ENCODE measurements around the gene PHF21A.

- TF ChIP-seq, protein P1, sequence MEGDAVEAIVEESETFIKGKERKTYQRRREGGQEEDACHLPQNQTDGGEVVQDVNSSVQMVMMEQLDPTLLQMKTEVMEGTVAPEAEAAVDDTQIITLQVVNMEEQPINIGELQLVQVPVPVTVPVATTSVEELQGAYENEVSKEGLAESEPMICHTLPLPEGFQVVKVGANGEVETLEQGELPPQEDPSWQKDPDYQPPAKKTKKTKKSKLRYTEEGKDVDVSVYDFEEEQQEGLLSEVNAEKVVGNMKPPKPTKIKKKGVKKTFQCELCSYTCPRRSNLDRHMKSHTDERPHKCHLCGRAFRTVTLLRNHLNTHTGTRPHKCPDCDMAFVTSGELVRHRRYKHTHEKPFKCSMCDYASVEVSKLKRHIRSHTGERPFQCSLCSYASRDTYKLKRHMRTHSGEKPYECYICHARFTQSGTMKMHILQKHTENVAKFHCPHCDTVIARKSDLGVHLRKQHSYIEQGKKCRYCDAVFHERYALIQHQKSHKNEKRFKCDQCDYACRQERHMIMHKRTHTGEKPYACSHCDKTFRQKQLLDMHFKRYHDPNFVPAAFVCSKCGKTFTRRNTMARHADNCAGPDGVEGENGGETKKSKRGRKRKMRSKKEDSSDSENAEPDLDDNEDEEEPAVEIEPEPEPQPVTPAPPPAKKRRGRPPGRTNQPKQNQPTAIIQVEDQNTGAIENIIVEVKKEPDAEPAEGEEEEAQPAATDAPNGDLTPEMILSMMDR (IDR thresholded peaks at IDR 0.05) = no peak
- TF ChIP-seq POLR2AphosphoS5 (IDR thresholded peaks at IDR 0.05) = no peak
These were observed 71.8 kb downstream of the PHF21A start for GRCh38 chr11:46049325-46049897.

Measured in gastroesophageal sphincter (tissue), 3 donors.